ENCODE measurements around the gene ZNF587. TPM values are rescaled to one million over a fixed set of nuclear protein-coding genes. Genes with fewer than 3 reads are reported as not detected.

ZNF587 gene
- total and polyA plus RNA-seq, 2 of the 13 experiments (the other 11 are each of a cell fraction or from before 2014, with no cell fraction given): 8.7 to 17.5 TPM

DNA sequence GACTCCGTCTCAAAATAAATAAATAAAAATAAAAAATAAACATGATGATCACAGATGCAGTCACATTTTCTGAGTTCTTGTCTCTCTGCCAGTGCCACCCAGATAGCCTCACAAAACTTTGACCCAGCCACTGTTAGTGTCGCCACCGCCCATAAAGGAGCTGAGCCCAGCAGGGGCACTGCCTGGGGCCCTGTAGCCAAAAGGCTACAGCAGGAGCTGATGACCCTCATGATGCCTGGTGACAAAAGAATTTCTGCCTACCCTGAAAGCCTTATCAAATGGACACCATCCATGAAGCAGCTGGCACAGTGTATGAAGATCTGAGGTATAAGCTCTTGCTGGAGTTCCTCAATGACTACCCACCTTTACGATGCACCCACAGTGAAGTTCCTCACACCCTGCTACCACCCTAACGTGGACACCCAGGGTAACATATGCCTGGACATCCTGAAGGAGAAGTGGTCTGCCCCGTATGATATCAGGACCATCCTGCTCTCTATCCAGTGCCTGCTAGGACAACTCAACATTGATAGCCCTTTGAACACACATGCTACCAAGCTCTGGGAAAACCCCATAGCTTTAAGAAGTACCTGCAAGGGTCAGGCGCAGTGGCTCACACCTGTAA is 18.3 kb downstream of the ZNF587 start:
- Histone ChIP-seq H3K79me2 (ENCODE audit: insufficient read depth, low read length) (no peaks in the 10 kb centered on the region), H3K27me3 (ENCODE audit: control insufficient read depth in 1 of 2, insufficient read depth in 2 of 2, low read length in 2 of 2) (no peaks in the 10 kb centered on the region), H3K4me3 (replicated peaks in 1 of 3; ENCODE audit: insufficient read depth in 1 of 3, low read depth in 2 of 3, low read length in 3 of 3) (no peak overlapping the region), H3K4me2 (ENCODE audit: low read depth, low read length) (no peak overlapping the region), H2AFZ (ENCODE audit: low read length) (no peak overlapping the region), H3K4me1 (ENCODE audit: insufficient read depth, low read length) (no peaks in the 10 kb centered on the region), H4K20me1 (ENCODE audit: insufficient read depth, low read length) (no peaks in the 10 kb centered on the region), H3K27ac (ENCODE audit: extremely low read length, insufficient read depth, low read length) (no peak overlapping the region), H3K9ac (ENCODE audit: insufficient read depth, low read depth, low read length) (no peak overlapping the region), H3K36me3 (replicated peaks in 1 of 2; ENCODE audit: control insufficient read depth in 1 of 2, insufficient read depth in 2 of 2, low read length in 2 of 2) (peaks cover 8 to 38% of the 10 kb centered on the region in 2 experiments), H3K9me3 (ENCODE audit: low read length) (no peaks in the 10 kb centered on the region)
- CTCF ChIA-PET (ENCODE audit: low intra/inter-chr PET ratio, low total read pairs): no interaction called here
- in situ Hi-C loops (cut with HindIII; ENCODE audit: extremely low pct_ligation_motif_present, low pct_unique_long_range_greater_than_20kb): no loop called here
- POLR2A ChIA-PET: no interaction called here
- intact Hi-C loops (cut with micrococcal nuclease; ENCODE audit: unreplicated experiment): no loop called here
- DNase-seq (ENCODE audit: low spot score): no peak
- WGBS (ENCODE audit: low lambda C conversion rate): 97% methylated on average over 7 of the region's 7 CpGs
- no TSS peak for BruUV-seq (replicated peaks)
- ATAC-seq: no peak; the same call in 2 of the 3 replicates
- no peak for FAIRE-seq
- no peak for TF ChIP-seq ZNF496 (CRISPR knock-in tag; IDR thresholded peaks at IDR 0.05; ENCODE audit: insufficient replicate concordance)
- peak; percentile 80 for TF ChIP-seq RBM22 (optimal IDR thresholded peaks at IDR 0.05; ENCODE audit: low read length)
- TF ChIP-seq DZIP1 (CRISPR knock-in tag; IDR thresholded peaks at IDR 0.05): no peak
- TF ChIP-seq, protein P1, sequence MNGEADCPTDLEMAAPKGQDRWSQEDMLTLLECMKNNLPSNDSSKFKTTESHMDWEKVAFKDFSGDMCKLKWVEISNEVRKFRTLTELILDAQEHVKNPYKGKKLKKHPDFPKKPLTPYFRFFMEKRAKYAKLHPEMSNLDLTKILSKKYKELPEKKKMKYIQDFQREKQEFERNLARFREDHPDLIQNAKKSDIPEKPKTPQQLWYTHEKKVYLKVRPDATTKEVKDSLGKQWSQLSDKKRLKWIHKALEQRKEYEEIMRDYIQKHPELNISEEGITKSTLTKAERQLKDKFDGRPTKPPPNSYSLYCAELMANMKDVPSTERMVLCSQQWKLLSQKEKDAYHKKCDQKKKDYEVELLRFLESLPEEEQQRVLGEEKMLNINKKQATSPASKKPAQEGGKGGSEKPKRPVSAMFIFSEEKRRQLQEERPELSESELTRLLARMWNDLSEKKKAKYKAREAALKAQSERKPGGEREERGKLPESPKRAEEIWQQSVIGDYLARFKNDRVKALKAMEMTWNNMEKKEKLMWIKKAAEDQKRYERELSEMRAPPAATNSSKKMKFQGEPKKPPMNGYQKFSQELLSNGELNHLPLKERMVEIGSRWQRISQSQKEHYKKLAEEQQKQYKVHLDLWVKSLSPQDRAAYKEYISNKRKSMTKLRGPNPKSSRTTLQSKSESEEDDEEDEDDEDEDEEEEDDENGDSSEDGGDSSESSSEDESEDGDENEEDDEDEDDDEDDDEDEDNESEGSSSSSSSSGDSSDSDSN (CRISPR knock-in tag; IDR thresholded peaks at IDR 0.05): no peak
- TF ChIP-seq HDAC2 (CRISPR knock-in tag; IDR thresholded peaks at IDR 0.05): no peak
- TF ChIP-seq, protein P2, sequence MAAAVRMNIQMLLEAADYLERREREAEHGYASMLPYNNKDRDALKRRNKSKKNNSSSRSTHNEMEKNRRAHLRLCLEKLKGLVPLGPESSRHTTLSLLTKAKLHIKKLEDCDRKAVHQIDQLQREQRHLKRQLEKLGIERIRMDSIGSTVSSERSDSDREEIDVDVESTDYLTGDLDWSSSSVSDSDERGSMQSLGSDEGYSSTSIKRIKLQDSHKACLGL (CRISPR knock-in tag; IDR thresholded peaks at IDR 0.05): no peak
